PC-9 (cell line): ENCODE measurements around the gene ANK2.

Experiments
- CTCF ChIP-seq: fragments of 200-600 bp; sonication (generic); conservative IDR thresholded peaks from 2 replicates; pipeline ENCODE4 v1.6.1; 2017; ENCODE audit warnings: mixed run types, antibody characterized with exemption, mild to moderate bottlenecking, moderate library complexity
- EZH2 ChIP-seq: fragments of 200-600 bp; sonication (generic); IDR thresholded peaks from 2 replicates; pipeline ENCODE4 v1.8.0; 2017; ENCODE audit warnings: antibody characterized with exemption, low read depth

GRCh38 chr4:113289766-113290165 is 240.3 kb downstream of the ANK2 start:
- TF ChIP-seq CTCF = no peak
- no peak for TF ChIP-seq EZH2
